SK-N-SH (cell line): ENCODE results near the gene PRKG1. TPM values are rescaled to one million over a fixed set of nuclear protein-coding genes. Genes with fewer than 3 reads are reported as not detected.

Experiments used
- CTCF ChIA-PET: fragments of 300-600, 350-600 bp; formaldehyde crosslinking; extraction: SDS; loops from one replicate; lab custom pipeline; 2021; lab: Yijun Ruan, JAX
- POLR2A ChIA-PET: fragments of 350-600 bp; sonication (Branson Sonifier 250); formaldehyde crosslinking; extraction: SDS; loops from one replicate; lab custom pipeline; 2020; ENCODE audit warnings: antibody characterized with exemption, inconsistent platforms; lab: Yijun Ruan, JAX
- DNase-seq: peaks from one replicate; pipeline ENCODE4 v3.0.0; 2012
- H2AFZ ChIP-seq: fragments of 200-600 bp; sonication (generic); 2 replicates; pipeline ENCODE4 v1.8.1; 2016; ENCODE audit warnings: antibody characterized with exemption, mild to moderate bottlenecking, low read depth
- H3F3A ChIP-seq: fragments of 200-600 bp; sonication (generic); replicated peaks from 2 replicates; pipeline ENCODE3; 2016; ENCODE audit warnings: antibody characterized with exemption, mild to moderate bottlenecking; ENCODE audit not compliant: insufficient read depth
- H3K27ac ChIP-seq, 2 experiments: fragments of 200-500 bp in 1 of 2; fragments of 200-600 bp in 1 of 2; sonication (Bioruptor generic) in 1 of 2; sonication (generic), shearing (Covaris generic) in 1 of 2; 2 replicates each; pipeline versions ENCODE4 v1.5.1 to v1.6.1; 2014 to 2016; ENCODE audit warnings: low read depth in 2 of 2, inconsistent platforms in 1 of 2, low read length in 1 of 2, mild to moderate bottlenecking in 1 of 2, mixed read lengths in 1 of 2
- H3K27me3 ChIP-seq: fragments of 200-600 bp; sonication (generic), shearing (Covaris generic); 2 replicates; pipeline ENCODE4 v1.6.1; 2016; ENCODE audit warnings: mixed run types; ENCODE audit not compliant: insufficient read depth
- H3K36me3 ChIP-seq, 2 experiments: fragments of 200-500 bp in 1 of 2; fragments of 200-600 bp in 1 of 2; sonication (Bioruptor generic) in 1 of 2; sonication (generic) in 1 of 2; replicated peaks in 1 of 2; 2 replicates each; pipeline versions ENCODE3 to v1.5.1; 2014 to 2016; ENCODE audit warnings: low read length in 1 of 2, mild to moderate bottlenecking in 1 of 2; ENCODE audit not compliant: insufficient read depth in 2 of 2, control insufficient read depth in 1 of 2
- H3K4me1 ChIP-seq, 2 experiments: fragments of 200-500 bp in 1 of 2; fragments of 200-600 bp in 1 of 2; sonication (Bioruptor generic) in 1 of 2; sonication (generic), shearing (Covaris generic) in 1 of 2; 2 replicates each; pipeline versions ENCODE4 v1.5.1 to v1.6.1; 2014 to 2016; ENCODE audit warnings: low read depth in 1 of 2, low read length in 1 of 2, mixed run types in 1 of 2; ENCODE audit not compliant: insufficient read depth in 2 of 2, control insufficient read depth in 1 of 2
- H3K4me2 ChIP-seq: fragments of 200-600 bp; sonication (generic), shearing (Covaris generic); 2 replicates; pipeline ENCODE4 v1.6.1; 2017; ENCODE audit warnings: mixed run types
- H3K4me3 ChIP-seq, 2 experiments: fragments of 200-500 bp in 1 of 2; fragments of 200-600 bp in 1 of 2; sonication (Bioruptor generic) in 1 of 2; sonication (generic), shearing (Covaris generic) in 1 of 2; 2 replicates each; pipeline versions ENCODE4 v1.5.1 to v1.8.1; 2014 to 2016; ENCODE audit warnings: low read depth in 2 of 2, inconsistent platforms in 1 of 2, low read length in 1 of 2, mild to moderate bottlenecking in 1 of 2, mixed read lengths in 1 of 2, moderate library complexity in 1 of 2
- H3K79me2 ChIP-seq: fragments of 200-600 bp; sonication (generic); 2 replicates; pipeline ENCODE4 v1.8.1; 2017; ENCODE audit warnings: mild to moderate bottlenecking; ENCODE audit not compliant: insufficient read depth
- H3K9ac ChIP-seq: fragments of 200-600 bp; sonication (generic); 2 replicates; pipeline ENCODE4 v1.6.1; 2017; ENCODE audit warnings: mixed run types
- H3K9me2 ChIP-seq: fragments of 200-600 bp; sonication (generic); 2 replicates; pipeline ENCODE4 v1.6.1; 2017; ENCODE audit warnings: mixed run types
- H3K9me3 ChIP-seq: fragments of 200-600 bp; sonication (generic); 2 replicates; pipeline ENCODE4 v1.6.1; 2017; ENCODE audit warnings: mixed run types, mild to moderate bottlenecking, moderate library complexity
- H4K20me1 ChIP-seq: fragments of 200-600 bp; sonication (generic); 2 replicates; pipeline ENCODE4 v1.6.1; 2017; ENCODE audit warnings: mild to moderate bottlenecking, mixed run types; ENCODE audit not compliant: insufficient read depth
- ELF1 ChIP-seq: IDR thresholded peaks from 2 replicates; pipeline ENCODE4 v1.4.0; 2012
- FOSL2 ChIP-seq: IDR thresholded peaks from 2 replicates; pipeline ENCODE4 v1.4.0; 2012; ENCODE audit warnings: low read depth, mild to moderate bottlenecking, moderate library complexity, borderline replicate concordance
- FOXM1 ChIP-seq: IDR thresholded peaks from 2 replicates; pipeline ENCODE4 v1.4.0; 2012; ENCODE audit warnings: low read depth, mild to moderate bottlenecking
- GABPA ChIP-seq: IDR thresholded peaks from 2 replicates; pipeline ENCODE4 v1.4.0; 2012; ENCODE audit warnings: low read depth, mild to moderate bottlenecking
- MXI1 ChIP-seq: IDR thresholded peaks from 2 replicates; pipeline ENCODE4 v1.6.1; 2012; ENCODE audit warnings: mild to moderate bottlenecking, low read depth, low read length, improper control_type of control experiment
- NFIC ChIP-seq: IDR thresholded peaks from 2 replicates; pipeline ENCODE4 v1.4.0; 2012; ENCODE audit warnings: borderline replicate concordance
- POLR2AphosphoS5 ChIP-seq: IDR thresholded peaks from 2 replicates; pipeline ENCODE4 v1.6.1; 2012; ENCODE audit warnings: low read depth, low read length
- RAD21 ChIP-seq: IDR thresholded peaks from 2 replicates; pipeline ENCODE4 v1.6.1; 2012; ENCODE audit warnings: mild to moderate bottlenecking, low read length
- RCOR1 ChIP-seq: fragments of 150-350 bp; IDR thresholded peaks from 2 replicates; pipeline ENCODE4 v1.6.1; 2017; ENCODE audit warnings: antibody characterized with exemption, low read length
- SMC3 ChIP-seq: IDR thresholded peaks from 2 replicates; pipeline ENCODE4 v1.6.1; 2012; ENCODE audit warnings: low read depth, low read length, improper control_type of control experiment
- TAF1 ChIP-seq: IDR thresholded peaks from 2 replicates; pipeline ENCODE4 v1.6.1; 2012; ENCODE audit warnings: low read depth, mild to moderate bottlenecking, low read length, moderate library complexity, borderline replicate concordance
- TCF12 ChIP-seq: IDR thresholded peaks from 2 replicates; pipeline ENCODE4 v1.4.0; 2012
- YY1 ChIP-seq: IDR thresholded peaks from 2 replicates; pipeline ENCODE4 v1.4.0; 2012; ENCODE audit warnings: low read depth, mild to moderate bottlenecking
- WGBS: methylation state at CpG from one replicate; pipeline ENCODE4 v1.1.6; 2017; ENCODE audit warnings: low lambda C conversion rate; 5-methylcytosine and 5-hydroxymethylcytosine counted together
- polyA plus RNA-seq, 3 experiments: library from polyadenylated mRNA; depleted of rRNA; stranded (reverse); fragments of >200 nt; gene quantifications; 2 replicates each; pipeline ENCODE4 v1.2.3, GENCODE V29; 2012
- TF ChIP-seq, protein P1 (sequence below): IDR thresholded peaks from 2 replicates; pipeline ENCODE4; 2012
- TF ChIP-seq, protein P2 (sequence below): IDR thresholded peaks from 2 replicates; pipeline ENCODE4 v1.4.0; 2012; ENCODE audit warnings: low read depth
- TF ChIP-seq, protein P3 (sequence below): IDR thresholded peaks from 2 replicates; pipeline ENCODE4 v1.4.0; 2012; ENCODE audit warnings: low read depth, borderline replicate concordance
- TF ChIP-seq, protein P4 (sequence below): fragments of 200-600 bp; sonication (generic); IDR thresholded peaks from 2 replicates; pipeline ENCODE4 v1.6.1; 2017; ENCODE audit warnings: antibody characterized with exemption, mild to moderate bottlenecking, moderate library complexity
- TF ChIP-seq, protein P5 (sequence below): IDR thresholded peaks from 2 replicates; pipeline ENCODE4 v1.4.0; 2012; ENCODE audit warnings: low read depth, borderline replicate concordance
- TF ChIP-seq, protein P6 (sequence below): fragments of 150-350 bp; IDR thresholded peaks from 2 replicates; pipeline ENCODE4 v1.6.1; 2017; ENCODE audit warnings: antibody characterized with exemption, low read length, low read depth, borderline replicate concordance

The PRKG1 gene
- polyA plus RNA-seq, 1 of the 3 experiments (the other 2 are of a cell fraction) = 4.1 TPM

DNA sequence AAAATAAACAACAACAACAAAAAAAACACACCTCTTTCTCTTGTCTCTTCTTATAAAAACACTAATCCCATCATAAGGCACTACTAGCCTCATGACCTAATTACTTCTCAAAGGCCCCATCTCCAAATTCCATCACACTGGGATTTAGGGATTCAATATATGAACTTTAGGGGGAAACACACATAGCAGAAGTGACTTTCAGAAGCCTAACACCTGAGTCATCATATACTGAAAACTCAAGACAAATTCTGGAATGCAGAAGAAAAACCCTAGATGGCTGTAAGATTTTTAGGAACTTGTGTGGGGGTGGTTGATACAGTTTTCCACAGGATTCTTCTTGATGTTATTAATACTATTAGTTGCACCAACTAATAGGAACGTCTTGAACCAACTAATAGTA is 658.8 kb downstream of the PRKG1 start:
- WGBS = 66% methylated on average over 1 of the region's 1 CpG
- TF ChIP-seq, protein P1, sequence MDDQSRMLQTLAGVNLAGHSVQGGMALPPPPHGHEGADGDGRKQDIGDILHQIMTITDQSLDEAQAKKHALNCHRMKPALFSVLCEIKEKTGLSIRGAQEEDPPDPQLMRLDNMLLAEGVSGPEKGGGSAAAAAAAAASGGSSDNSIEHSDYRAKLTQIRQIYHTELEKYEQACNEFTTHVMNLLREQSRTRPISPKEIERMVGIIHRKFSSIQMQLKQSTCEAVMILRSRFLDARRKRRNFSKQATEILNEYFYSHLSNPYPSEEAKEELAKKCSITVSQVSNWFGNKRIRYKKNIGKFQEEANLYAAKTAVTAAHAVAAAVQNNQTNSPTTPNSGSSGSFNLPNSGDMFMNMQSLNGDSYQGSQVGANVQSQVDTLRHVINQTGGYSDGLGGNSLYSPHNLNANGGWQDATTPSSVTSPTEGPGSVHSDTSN = no peak
- TF ChIP-seq YY1 = no peak
- no peak for TF ChIP-seq FOXM1
- no peak for TF ChIP-seq NFIC
- TF ChIP-seq, protein P2, sequence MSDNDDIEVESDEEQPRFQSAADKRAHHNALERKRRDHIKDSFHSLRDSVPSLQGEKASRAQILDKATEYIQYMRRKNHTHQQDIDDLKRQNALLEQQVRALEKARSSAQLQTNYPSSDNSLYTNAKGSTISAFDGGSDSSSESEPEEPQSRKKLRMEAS = no peak
- TF ChIP-seq GABPA = no peak
- TF ChIP-seq, protein P3, sequence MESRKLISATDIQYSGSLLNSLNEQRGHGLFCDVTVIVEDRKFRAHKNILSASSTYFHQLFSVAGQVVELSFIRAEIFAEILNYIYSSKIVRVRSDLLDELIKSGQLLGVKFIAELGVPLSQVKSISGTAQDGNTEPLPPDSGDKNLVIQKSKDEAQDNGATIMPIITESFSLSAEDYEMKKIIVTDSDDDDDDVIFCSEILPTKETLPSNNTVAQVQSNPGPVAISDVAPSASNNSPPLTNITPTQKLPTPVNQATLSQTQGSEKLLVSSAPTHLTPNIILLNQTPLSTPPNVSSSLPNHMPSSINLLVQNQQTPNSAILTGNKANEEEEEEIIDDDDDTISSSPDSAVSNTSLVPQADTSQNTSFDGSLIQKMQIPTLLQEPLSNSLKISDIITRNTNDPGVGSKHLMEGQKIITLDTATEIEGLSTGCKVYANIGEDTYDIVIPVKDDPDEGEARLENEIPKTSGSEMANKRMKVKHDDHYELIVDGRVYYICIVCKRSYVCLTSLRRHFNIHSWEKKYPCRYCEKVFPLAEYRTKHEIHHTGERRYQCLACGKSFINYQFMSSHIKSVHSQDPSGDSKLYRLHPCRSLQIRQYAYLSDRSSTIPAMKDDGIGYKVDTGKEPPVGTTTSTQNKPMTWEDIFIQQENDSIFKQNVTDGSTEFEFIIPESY = no peak
- no peaks in the 10 kb centered on the region for H3K9me2 ChIP-seq
- ChIA-PET CTCF (interaction anchor here (1.0 kb wide), 1 partner anchor 12 kb away, joined by 3 read pairs; no protein-coding TSS in a partner anchor), POLR2A (no interaction called here)
- no peaks in the 10 kb centered on the region for H3K4me1 ChIP-seq
- H3K36me3 ChIP-seq = no peaks in the 10 kb centered on the region
- H3K27me3 ChIP-seq = no peaks in the 10 kb centered on the region
- no peaks in the 10 kb centered on the region for H3F3A ChIP-seq
- H3K4me2 ChIP-seq = no peak overlapping the region
- no peaks in the 10 kb centered on the region for H4K20me1 ChIP-seq
- H3K9ac ChIP-seq = no peak overlapping the region
- no peak overlapping the region for H3K27ac ChIP-seq
- no peaks in the 10 kb centered on the region for H3K79me2 ChIP-seq
- no peaks in the 10 kb centered on the region for H3K9me3 ChIP-seq
- no peak overlapping the region for H2AFZ ChIP-seq
- no peak overlapping the region for H3K4me3 ChIP-seq
- no peak for DNase-seq

DNA sequence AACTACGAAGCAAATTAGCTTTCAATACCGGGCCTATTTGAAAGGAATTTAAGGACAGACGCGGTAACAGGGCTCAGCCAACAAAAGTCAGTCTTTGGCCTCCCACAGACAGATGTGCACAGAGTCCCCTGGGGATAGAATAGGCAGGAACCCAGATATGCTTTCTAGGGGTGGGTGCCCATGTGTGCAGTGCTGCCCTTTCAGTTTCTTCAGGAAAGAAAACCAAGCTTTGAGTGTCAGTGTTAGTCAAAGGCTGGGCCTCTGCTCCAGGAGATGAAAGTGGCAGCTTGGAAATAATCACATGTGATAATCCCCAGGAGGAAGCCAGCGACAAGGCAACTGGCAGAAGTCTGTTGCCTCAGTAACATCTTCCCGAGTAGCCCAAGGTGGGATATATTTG is 668.9 kb downstream of the PRKG1 start:
- H2AFZ ChIP-seq = no peak overlapping the region
- H3K4me1 ChIP-seq = no peaks in the 10 kb centered on the region
- H3K27me3 ChIP-seq = no peaks in the 10 kb centered on the region
- no peaks in the 10 kb centered on the region for H3K9me3 ChIP-seq
- CTCF ChIA-PET = no interaction called here
- POLR2A ChIA-PET = no interaction called here
- 93% methylated on average over 6 of the region's 6 CpGs for WGBS
- no peak overlapping the region for H3K4me3 ChIP-seq
- no peak overlapping the region for H3K4me2 ChIP-seq
- DNase-seq = no peak
- H3K27ac ChIP-seq = no peak overlapping the region
- H3K79me2 ChIP-seq = no peaks in the 10 kb centered on the region
- no peaks in the 10 kb centered on the region for H3K9me2 ChIP-seq
- no peak overlapping the region for H3K9ac ChIP-seq
- H3F3A ChIP-seq = no peaks in the 10 kb centered on the region
- no peaks in the 10 kb centered on the region for H3K36me3 ChIP-seq
- H4K20me1 ChIP-seq = no peaks in the 10 kb centered on the region
- TF ChIP-seq, protein P4, sequence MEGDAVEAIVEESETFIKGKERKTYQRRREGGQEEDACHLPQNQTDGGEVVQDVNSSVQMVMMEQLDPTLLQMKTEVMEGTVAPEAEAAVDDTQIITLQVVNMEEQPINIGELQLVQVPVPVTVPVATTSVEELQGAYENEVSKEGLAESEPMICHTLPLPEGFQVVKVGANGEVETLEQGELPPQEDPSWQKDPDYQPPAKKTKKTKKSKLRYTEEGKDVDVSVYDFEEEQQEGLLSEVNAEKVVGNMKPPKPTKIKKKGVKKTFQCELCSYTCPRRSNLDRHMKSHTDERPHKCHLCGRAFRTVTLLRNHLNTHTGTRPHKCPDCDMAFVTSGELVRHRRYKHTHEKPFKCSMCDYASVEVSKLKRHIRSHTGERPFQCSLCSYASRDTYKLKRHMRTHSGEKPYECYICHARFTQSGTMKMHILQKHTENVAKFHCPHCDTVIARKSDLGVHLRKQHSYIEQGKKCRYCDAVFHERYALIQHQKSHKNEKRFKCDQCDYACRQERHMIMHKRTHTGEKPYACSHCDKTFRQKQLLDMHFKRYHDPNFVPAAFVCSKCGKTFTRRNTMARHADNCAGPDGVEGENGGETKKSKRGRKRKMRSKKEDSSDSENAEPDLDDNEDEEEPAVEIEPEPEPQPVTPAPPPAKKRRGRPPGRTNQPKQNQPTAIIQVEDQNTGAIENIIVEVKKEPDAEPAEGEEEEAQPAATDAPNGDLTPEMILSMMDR = no peak
- TF ChIP-seq SMC3 = no peak
- no peak for TF ChIP-seq TAF1
- TF ChIP-seq FOSL2 = no peak
- no peak for TF ChIP-seq RAD21
- no peak for TF ChIP-seq GABPA
- no peak for TF ChIP-seq MXI1
- TF ChIP-seq NFIC = no peak
- TF ChIP-seq, protein P2 = no peak
- no peak for TF ChIP-seq RCOR1
- TF ChIP-seq TCF12 = no peak
- TF ChIP-seq YY1 = no peak
- no peak for TF ChIP-seq ELF1
- TF ChIP-seq, protein P5, sequence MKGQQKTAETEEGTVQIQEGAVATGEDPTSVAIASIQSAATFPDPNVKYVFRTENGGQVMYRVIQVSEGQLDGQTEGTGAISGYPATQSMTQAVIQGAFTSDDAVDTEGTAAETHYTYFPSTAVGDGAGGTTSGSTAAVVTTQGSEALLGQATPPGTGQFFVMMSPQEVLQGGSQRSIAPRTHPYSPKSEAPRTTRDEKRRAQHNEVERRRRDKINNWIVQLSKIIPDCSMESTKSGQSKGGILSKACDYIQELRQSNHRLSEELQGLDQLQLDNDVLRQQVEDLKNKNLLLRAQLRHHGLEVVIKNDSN = no peak
- TF ChIP-seq, protein P6, sequence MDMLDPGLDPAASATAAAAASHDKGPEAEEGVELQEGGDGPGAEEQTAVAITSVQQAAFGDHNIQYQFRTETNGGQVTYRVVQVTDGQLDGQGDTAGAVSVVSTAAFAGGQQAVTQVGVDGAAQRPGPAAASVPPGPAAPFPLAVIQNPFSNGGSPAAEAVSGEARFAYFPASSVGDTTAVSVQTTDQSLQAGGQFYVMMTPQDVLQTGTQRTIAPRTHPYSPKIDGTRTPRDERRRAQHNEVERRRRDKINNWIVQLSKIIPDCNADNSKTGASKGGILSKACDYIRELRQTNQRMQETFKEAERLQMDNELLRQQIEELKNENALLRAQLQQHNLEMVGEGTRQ = no peak
- no peak for TF ChIP-seq POLR2AphosphoS5
